H1 (cell line): ENCODE measurements around the gene STIM2. TPM values are rescaled to one million over a fixed set of nuclear protein-coding genes. Genes with fewer than 3 reads are reported as not detected.
A peak's percentile ranks its signal among the peaks of the same experiment; 100 is the strongest.

Experiments
- CTCF ChIA-PET: fragments of 300-600 bp; sonication (Branson Sonifier 250); formaldehyde crosslinking; loops from one replicate; lab custom pipeline; 2021; ENCODE audit not compliant: partially characterized antibody; lab: Charles Lee
- POLR2A ChIA-PET: fragments of 300-600 bp; sonication (Branson Sonifier 250); formaldehyde crosslinking; loops from one replicate; lab custom pipeline; 2021; ENCODE audit warnings: inconsistent platforms; ENCODE audit not compliant: partially characterized antibody; lab: Charles Lee
- DNase-seq, 2 experiments: peaks; one replicate each; pipeline versions ENCODE4 v3.0.0 to v3.0.0-alpha.2; 2010 to 2022; ENCODE audit warnings: low spot score in 2 of 2, low read depth in 1 of 2, mixed read lengths in 1 of 2
- FAIRE-seq: peaks from 2 replicates; lab custom pipeline; 2011; peaks lifted over from hg19 to GRCh38; lab: Jason Lieb, UNC
- H2AFZ ChIP-seq: 2 replicates; pipeline ENCODE4 v1.8.1; 2012; ENCODE audit warnings: low read length, inconsistent platforms
- H2AK5ac ChIP-seq: 2 replicates; pipeline ENCODE4 v1.6.1; 2013; ENCODE audit warnings: low read depth, low read length
- H2BK120ac ChIP-seq: replicated peaks from 2 replicates; pipeline ENCODE3; 2013; ENCODE audit warnings: low read depth, low read length, inconsistent platforms
- H2BK12ac ChIP-seq: 2 replicates; pipeline ENCODE4 v1.6.1; 2013; ENCODE audit warnings: low read depth, low read length
- H2BK15ac ChIP-seq: 2 replicates; pipeline ENCODE4 v1.6.1; 2013; ENCODE audit warnings: low read length
- H2BK20ac ChIP-seq: 2 replicates; pipeline ENCODE4 v1.6.1; 2013; ENCODE audit warnings: low read length
- H2BK5ac ChIP-seq: 2 replicates; pipeline ENCODE4 v1.6.1; 2013; ENCODE audit warnings: low read depth, low read length
- H3K14ac ChIP-seq: 2 replicates; pipeline ENCODE4 v1.6.1; 2013; ENCODE audit warnings: inconsistent platforms; ENCODE audit not compliant: insufficient read length
- H3K18ac ChIP-seq: 2 replicates; pipeline ENCODE4 v1.6.1; 2013; ENCODE audit warnings: low read length; ENCODE audit errors: extremely low read depth
- H3K23ac ChIP-seq: 2 replicates; pipeline ENCODE4 v1.6.1; 2013; ENCODE audit warnings: inconsistent platforms; ENCODE audit not compliant: insufficient read length
- H3K23me2 ChIP-seq: 2 replicates; pipeline ENCODE4 v1.6.1; 2013; ENCODE audit warnings: low read depth, low read length
- H3K27ac ChIP-seq: 2 replicates; pipeline ENCODE4 v1.6.1; 2011; ENCODE audit warnings: low read depth, low read length, inconsistent platforms
- H3K27me3 ChIP-seq, 4 experiments: replicated peaks in 1 of 4; 1 replicate in 1 of 4; 2 replicates in 3 of 4; pipeline versions ENCODE4 v1.6.1 to v1.8.1; 2011 to 2013; ENCODE audit warnings: low read length in 3 of 4, mild to moderate bottlenecking in 3 of 4, inconsistent platforms in 2 of 4, mixed read lengths in 2 of 4, moderate library complexity in 1 of 4; ENCODE audit not compliant: control insufficient read depth in 3 of 4, insufficient read depth in 3 of 4; ENCODE audit errors: extremely low read depth in 1 of 4
- H3K36me3 ChIP-seq, 4 experiments: 2 replicates each; pipeline versions ENCODE4 v1.6.1 to v1.8.1; 2011 to 2013; ENCODE audit warnings: mild to moderate bottlenecking in 4 of 4, low read length in 3 of 4, moderate library complexity in 2 of 4, control low read depth in 1 of 4, inconsistent platforms in 1 of 4; ENCODE audit not compliant: insufficient read depth in 4 of 4, control insufficient read depth in 2 of 4
- H3K4ac ChIP-seq: replicated peaks from 2 replicates; pipeline ENCODE3; 2013; ENCODE audit warnings: low read length, low read depth, mixed read lengths, inconsistent platforms; ENCODE audit not compliant: insufficient read length
- H3K4me1 ChIP-seq, 4 experiments: replicated peaks in 1 of 4; 1 replicate in 1 of 4; 2 replicates in 3 of 4; pipeline versions ENCODE4 v1.6.1 to v1.8.1; 2011 to 2013; ENCODE audit warnings: low read length in 3 of 4, inconsistent platforms in 2 of 4, mixed read lengths in 1 of 4; ENCODE audit not compliant: insufficient read depth in 4 of 4, control insufficient read depth in 3 of 4
- H3K4me2 ChIP-seq, 2 experiments: 2 replicates each; pipeline versions ENCODE4 v1.6.1 to v1.8.1; 2011 to 2013; ENCODE audit warnings: low read depth in 2 of 2, low read length in 2 of 2, control low read depth in 1 of 2, inconsistent platforms in 1 of 2, mild to moderate bottlenecking in 1 of 2; ENCODE audit not compliant: insufficient read depth in 1 of 2
- H3K4me3 ChIP-seq, 4 experiments: fragments of 200-600, 300-600 bp in 1 of 4; sonication (generic), shearing (Covaris generic), sonication (Bioruptor Twin) in 1 of 4; 2 replicates each; pipeline versions ENCODE4 v1.5.1 to v1.8.1; 2011 to 2016; ENCODE audit warnings: low read length in 4 of 4, low read depth in 3 of 4, control low read depth in 2 of 4, inconsistent platforms in 2 of 4, mild to moderate bottlenecking in 2 of 4, mixed read lengths in 1 of 4, moderate library complexity in 1 of 4; ENCODE audit not compliant: insufficient read depth in 2 of 4; ENCODE audit errors: extremely low read depth in 1 of 4
- H3K56ac ChIP-seq: replicated peaks from 2 replicates; pipeline ENCODE3; 2013; ENCODE audit warnings: low read depth, mild to moderate bottlenecking, mixed read lengths, low read length, inconsistent platforms; ENCODE audit not compliant: insufficient read length
- H3K79me1 ChIP-seq: 2 replicates; pipeline ENCODE4 v1.6.1; 2013; ENCODE audit warnings: low read depth, low read length, control low read depth
- H3K79me2 ChIP-seq, 2 experiments: 2 replicates each; pipeline versions ENCODE4 v1.6.1 to v1.8.1; 2012 to 2013; ENCODE audit warnings: low read length in 2 of 2, mild to moderate bottlenecking in 2 of 2, inconsistent platforms in 1 of 2; ENCODE audit not compliant: insufficient read depth in 2 of 2, control insufficient read depth in 1 of 2
- H3K9ac ChIP-seq, 4 experiments: replicated peaks in 1 of 4; 1 replicate in 1 of 4; 2 replicates in 3 of 4; pipeline versions ENCODE4 v1.6.1 to v1.8.1; 2011 to 2013; ENCODE audit warnings: low read depth in 3 of 4, low read length in 3 of 4, control low read depth in 2 of 4, mild to moderate bottlenecking in 2 of 4, moderate library complexity in 2 of 4, inconsistent platforms in 1 of 4; ENCODE audit errors: extremely low read depth in 1 of 4
- H3K9me3 ChIP-seq, 2 experiments: 2 replicates each; pipeline versions ENCODE4 v1.6.1 to v1.8.1; 2012 to 2013; ENCODE audit warnings: mild to moderate bottlenecking in 2 of 2, moderate library complexity in 2 of 2, control low read depth in 1 of 2, inconsistent platforms in 1 of 2, low read depth in 1 of 2, low read length in 1 of 2, mixed read lengths in 1 of 2; ENCODE audit not compliant: insufficient read depth in 2 of 2
- H4K20me1 ChIP-seq, 2 experiments: replicated peaks in 1 of 2; 2 replicates each; pipeline versions ENCODE3 to v1.8.1; 2011 to 2013; ENCODE audit warnings: inconsistent platforms in 2 of 2, low read length in 2 of 2, mild to moderate bottlenecking in 1 of 2; ENCODE audit not compliant: insufficient read depth in 2 of 2, control insufficient read depth in 1 of 2
- H4K5ac ChIP-seq: 2 replicates; pipeline ENCODE4 v1.6.1; 2013; ENCODE audit warnings: low read length, low read depth, mixed read lengths, inconsistent platforms; ENCODE audit not compliant: insufficient read length
- H4K8ac ChIP-seq: 2 replicates; pipeline ENCODE4 v1.8.0; 2013; ENCODE audit warnings: mild to moderate bottlenecking, moderate library complexity, low read length, inconsistent platforms; ENCODE audit not compliant: insufficient read depth; ENCODE audit errors: extremely low read depth
- H4K91ac ChIP-seq: replicated peaks from 2 replicates; pipeline ENCODE3; 2013; ENCODE audit warnings: low read length, mixed read lengths, inconsistent platforms; ENCODE audit not compliant: insufficient read length
- POU5F1 ChIP-seq: IDR thresholded peaks from 2 replicates; pipeline ENCODE4 v1.6.1; 2011; ENCODE audit warnings: low read depth, mild to moderate bottlenecking, low read length, moderate library complexity
- WGBS, 2 experiments: shearing (Covaris generic) in 1 of 2; methylation state at CpG; one replicate each; pipeline versions ENCODE4 v1.1.6 to v1.1.7; 2013 to 2015; ENCODE audit warnings: low lambda C conversion rate in 2 of 2, mixed read lengths in 2 of 2, inconsistent platforms in 1 of 2, low coverage in 1 of 2, missing lambda C conversion rate in 1 of 2; ENCODE audit not compliant: insufficient replicate concordance in 2 of 2, insufficient coverage in 1 of 2, insufficient read length in 1 of 2; ENCODE audit errors: extremely low coverage in 1 of 2, missing lambda C conversion rate in 1 of 2; 5-methylcytosine and 5-hydroxymethylcytosine counted together
- polyA plus RNA-seq, 7 experiments: library from polyadenylated mRNA; depleted of rRNA in 3 of 7; stranded (reverse) in 5 of 7; unstranded in 2 of 7; fragments of >200 nt in 5 of 7; fragments of 200-250 nt in 2 of 7; gene quantifications; 1 replicate in 5 of 7; 2 replicates in 1 of 7; 4 replicates in 1 of 7; pipeline versions ENCODE4 v1.2.1 to v1.2.3, GENCODE V29; 2011 to 2013; ENCODE audit warnings: missing spikeins in 2 of 7, mixed read lengths in 2 of 7
- total RNA-seq: library from RNA; stranded (reverse); fragmentation: NEBNext Ultra II Directional; extraction: Animal tissue kit (Norgen Biotek cat#: 25700); gene quantifications from 2 replicates; pipeline ENCODE4 v1.2.1, GENCODE V29; 2021
- TF ChIP-seq, protein P1 (sequence below), 3 experiments: IDR thresholded peaks; 1 replicate in 2 of 3; 2 replicates in 1 of 3; pipeline versions ENCODE4 v1.5.1 to v1.6.1; 2011; ENCODE audit warnings: low read length in 3 of 3, mild to moderate bottlenecking in 3 of 3, inconsistent platforms in 2 of 3, low read depth in 1 of 3, moderate library complexity in 1 of 3; ENCODE audit not compliant: insufficient read depth in 1 of 3; ENCODE audit errors: control extremely low read depth in 1 of 3

STIM2 gene
- total and polyA plus RNA-seq, 2 of the 8 experiments (the other 6 are each of a cell fraction or from before 2014, with no cell fraction given), result 22.9 to 23.0 TPM

DNA sequence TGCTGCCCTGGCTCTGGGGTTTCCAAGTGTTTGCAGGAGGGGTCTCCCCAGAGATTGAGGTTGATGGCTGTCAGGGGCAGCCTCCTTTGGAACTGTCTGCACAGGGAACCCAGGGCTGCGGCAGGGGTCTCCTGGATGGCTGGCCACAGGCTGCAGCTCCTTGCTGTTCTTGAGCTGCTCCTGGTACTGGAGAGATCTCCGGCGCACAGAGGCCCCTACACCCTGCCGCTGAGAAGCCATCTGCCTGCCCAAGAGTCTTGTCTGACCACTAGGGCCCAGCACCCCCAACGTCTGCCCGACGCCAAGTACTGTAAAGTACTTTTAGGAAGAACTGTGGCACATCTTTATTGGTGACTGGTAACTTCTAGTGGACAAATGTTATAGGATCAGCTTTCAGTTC lies 13.5 kb downstream of the STIM2 start:
- Histone ChIP-seq H3K23me2 (no peaks in the 10 kb centered on the region), H3K79me2 (peaks cover 3 to 47% of the 10 kb centered on the region in 2 experiments; a peak in 2 of 4 replicates), H4K8ac (no peak overlapping the region), H3K9ac (no peak overlapping the region), H4K91ac (no peak overlapping the region), H3K4me3 (no peak overlapping the region), H2BK120ac (no peak overlapping the region), H3K4ac (no peak overlapping the region), H3K36me3 (no peaks in the 10 kb centered on the region), H3K79me1 (no peaks in the 10 kb centered on the region), H3K18ac (no peak overlapping the region), H3K4me2 (no peak overlapping the region), H2AFZ (no peak overlapping the region), H3K4me1 (no peaks in the 10 kb centered on the region), H3K14ac (no peak overlapping the region), H3K9me3 (no peaks in the 10 kb centered on the region), H2BK15ac (no peak overlapping the region), H4K20me1 (peaks cover 2% of the 10 kb centered on the region in 2 experiments), H3K27me3 (no peaks in the 10 kb centered on the region), H2BK20ac (no peak overlapping the region), H2AK5ac (no peak overlapping the region), H2BK12ac (no peak overlapping the region), H3K27ac (no peak overlapping the region), H3K23ac (no peak overlapping the region), H4K5ac (no peak overlapping the region), H3K56ac (no peak overlapping the region), H2BK5ac (no peak overlapping the region)
- no peak for TF ChIP-seq POU5F1
- TF ChIP-seq, protein P1, sequence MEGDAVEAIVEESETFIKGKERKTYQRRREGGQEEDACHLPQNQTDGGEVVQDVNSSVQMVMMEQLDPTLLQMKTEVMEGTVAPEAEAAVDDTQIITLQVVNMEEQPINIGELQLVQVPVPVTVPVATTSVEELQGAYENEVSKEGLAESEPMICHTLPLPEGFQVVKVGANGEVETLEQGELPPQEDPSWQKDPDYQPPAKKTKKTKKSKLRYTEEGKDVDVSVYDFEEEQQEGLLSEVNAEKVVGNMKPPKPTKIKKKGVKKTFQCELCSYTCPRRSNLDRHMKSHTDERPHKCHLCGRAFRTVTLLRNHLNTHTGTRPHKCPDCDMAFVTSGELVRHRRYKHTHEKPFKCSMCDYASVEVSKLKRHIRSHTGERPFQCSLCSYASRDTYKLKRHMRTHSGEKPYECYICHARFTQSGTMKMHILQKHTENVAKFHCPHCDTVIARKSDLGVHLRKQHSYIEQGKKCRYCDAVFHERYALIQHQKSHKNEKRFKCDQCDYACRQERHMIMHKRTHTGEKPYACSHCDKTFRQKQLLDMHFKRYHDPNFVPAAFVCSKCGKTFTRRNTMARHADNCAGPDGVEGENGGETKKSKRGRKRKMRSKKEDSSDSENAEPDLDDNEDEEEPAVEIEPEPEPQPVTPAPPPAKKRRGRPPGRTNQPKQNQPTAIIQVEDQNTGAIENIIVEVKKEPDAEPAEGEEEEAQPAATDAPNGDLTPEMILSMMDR (IDR thresholded peaks at IDR 0.05; ENCODE audit: control extremely low read depth in 1 of 3, insufficient read depth in 1 of 3, low read depth in 1 of 3, low read length in 3 of 3), result peak in 1 of 3 experiments; percentile 2; a peak in 1 of 4 replicates
- FAIRE-seq (no peak), DNase-seq (no peak)
- ChIA-PET POLR2A (interaction anchor here (0.7 to 1.6 kb wide), 3 partner anchors 10 to 13 kb away, joined by 3 to 4 read pairs (median 3); partner anchors contain the start of gene STIM2), CTCF (interaction anchor here (1.3 kb wide), 1 partner anchor 10 kb away, joined by 6 read pairs; no protein-coding TSS in a partner anchor)
- 99% methylated on average over 7 of the region's 7 CpGs; no CpG with 5 or more reads in 1 of the 2 experiments for WGBS, 2 experiments
